ENCODE results near the gene CELSR1.

- TF ChIP-seq, protein P1, sequence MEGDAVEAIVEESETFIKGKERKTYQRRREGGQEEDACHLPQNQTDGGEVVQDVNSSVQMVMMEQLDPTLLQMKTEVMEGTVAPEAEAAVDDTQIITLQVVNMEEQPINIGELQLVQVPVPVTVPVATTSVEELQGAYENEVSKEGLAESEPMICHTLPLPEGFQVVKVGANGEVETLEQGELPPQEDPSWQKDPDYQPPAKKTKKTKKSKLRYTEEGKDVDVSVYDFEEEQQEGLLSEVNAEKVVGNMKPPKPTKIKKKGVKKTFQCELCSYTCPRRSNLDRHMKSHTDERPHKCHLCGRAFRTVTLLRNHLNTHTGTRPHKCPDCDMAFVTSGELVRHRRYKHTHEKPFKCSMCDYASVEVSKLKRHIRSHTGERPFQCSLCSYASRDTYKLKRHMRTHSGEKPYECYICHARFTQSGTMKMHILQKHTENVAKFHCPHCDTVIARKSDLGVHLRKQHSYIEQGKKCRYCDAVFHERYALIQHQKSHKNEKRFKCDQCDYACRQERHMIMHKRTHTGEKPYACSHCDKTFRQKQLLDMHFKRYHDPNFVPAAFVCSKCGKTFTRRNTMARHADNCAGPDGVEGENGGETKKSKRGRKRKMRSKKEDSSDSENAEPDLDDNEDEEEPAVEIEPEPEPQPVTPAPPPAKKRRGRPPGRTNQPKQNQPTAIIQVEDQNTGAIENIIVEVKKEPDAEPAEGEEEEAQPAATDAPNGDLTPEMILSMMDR (IDR thresholded peaks at IDR 0.05; ENCODE audit: insufficient read depth, low read depth, low read length) = no peak
- TF ChIP-seq EZH2 (IDR thresholded peaks at IDR 0.05; ENCODE audit: insufficient read depth, low read length) = no peak
Observed at GRCh38 chr22:46416520-46416871, 120.9 kb downstream of the CELSR1 start.
